ENCODE data around the gene LRRC2.
"Not testable (repeated sequence)": the region's sequence is repeated elsewhere in the genome, so short reads cannot be mapped to it uniquely, and the experiment has no call there.

LRRC2 gene

DNA sequence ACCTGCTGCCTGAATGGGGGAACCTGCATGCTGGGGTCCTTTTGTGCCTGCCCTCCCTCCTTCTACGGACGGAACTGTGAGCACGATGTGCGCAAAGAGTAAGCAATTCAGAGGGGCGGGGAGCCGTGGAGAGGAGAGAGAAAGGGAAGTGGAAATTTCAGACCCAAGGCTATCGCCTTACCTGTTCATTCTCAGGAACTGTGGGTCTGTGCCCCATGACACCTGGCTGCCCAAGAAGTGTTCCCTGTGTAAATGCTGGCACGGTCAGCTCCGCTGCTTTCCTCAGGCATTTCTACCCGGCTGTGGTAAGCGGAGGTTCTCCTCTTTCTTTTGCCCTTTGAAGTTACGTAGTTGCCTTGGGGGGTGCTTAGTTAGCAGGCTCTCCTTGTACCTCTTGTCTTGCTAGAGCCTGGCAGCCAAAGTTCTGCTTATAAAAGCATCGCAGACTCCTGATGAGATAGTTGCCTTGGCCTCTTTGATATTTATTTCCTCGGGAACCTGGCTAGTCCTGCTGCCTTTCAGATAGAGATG is 13.7 kb upstream of the LRRC2 start:
- TF ChIP-seq, protein P1, sequence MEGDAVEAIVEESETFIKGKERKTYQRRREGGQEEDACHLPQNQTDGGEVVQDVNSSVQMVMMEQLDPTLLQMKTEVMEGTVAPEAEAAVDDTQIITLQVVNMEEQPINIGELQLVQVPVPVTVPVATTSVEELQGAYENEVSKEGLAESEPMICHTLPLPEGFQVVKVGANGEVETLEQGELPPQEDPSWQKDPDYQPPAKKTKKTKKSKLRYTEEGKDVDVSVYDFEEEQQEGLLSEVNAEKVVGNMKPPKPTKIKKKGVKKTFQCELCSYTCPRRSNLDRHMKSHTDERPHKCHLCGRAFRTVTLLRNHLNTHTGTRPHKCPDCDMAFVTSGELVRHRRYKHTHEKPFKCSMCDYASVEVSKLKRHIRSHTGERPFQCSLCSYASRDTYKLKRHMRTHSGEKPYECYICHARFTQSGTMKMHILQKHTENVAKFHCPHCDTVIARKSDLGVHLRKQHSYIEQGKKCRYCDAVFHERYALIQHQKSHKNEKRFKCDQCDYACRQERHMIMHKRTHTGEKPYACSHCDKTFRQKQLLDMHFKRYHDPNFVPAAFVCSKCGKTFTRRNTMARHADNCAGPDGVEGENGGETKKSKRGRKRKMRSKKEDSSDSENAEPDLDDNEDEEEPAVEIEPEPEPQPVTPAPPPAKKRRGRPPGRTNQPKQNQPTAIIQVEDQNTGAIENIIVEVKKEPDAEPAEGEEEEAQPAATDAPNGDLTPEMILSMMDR (conservative IDR thresholded peaks at IDR 0.05; ENCODE audit: low read length) = no peak
- DNase-seq (ENCODE audit: low read depth) = no peak
- H3K4me3 ChIP-seq (ENCODE audit: low read length) = no peak overlapping the region

DNA sequence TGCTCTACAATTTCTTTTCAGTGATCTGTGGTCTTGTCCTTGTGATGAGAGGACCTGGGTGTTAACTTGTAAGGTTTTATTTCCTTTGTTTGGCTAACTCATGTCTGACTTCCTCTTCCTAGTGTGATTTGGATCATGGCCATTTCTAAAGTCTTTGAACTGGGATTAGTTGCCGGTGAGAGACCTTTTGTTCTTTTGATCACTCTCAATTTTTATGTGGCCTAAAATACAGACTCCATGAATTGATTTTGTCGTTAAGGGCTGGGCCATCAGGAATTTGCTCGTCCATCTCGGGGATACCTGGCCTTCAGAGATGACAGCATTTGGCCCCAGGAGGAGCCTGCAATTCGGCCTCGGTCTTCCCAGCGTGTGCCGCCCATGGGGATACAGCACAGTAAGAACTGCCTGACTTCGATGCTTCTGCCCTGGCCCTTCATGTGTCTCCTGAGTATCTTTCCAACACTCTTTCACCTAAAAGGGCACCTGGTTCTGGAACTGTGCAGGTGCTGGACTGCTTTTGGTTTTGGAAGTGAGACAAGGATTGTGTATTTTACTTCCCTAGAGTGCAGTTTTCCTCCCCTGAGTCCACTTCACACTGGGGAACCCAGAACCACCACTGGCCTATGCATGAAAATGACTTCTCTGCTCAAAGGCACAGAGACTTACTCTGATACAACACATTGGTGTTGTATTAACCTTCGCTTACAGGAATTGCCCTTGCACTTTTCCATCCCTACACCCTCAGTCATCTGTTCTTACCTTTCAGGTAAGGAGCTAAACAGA is 13.1 kb upstream of the LRRC2 start:
- TF ChIP-seq, protein P1 (conservative IDR thresholded peaks at IDR 0.05; ENCODE audit: low read length) = no peak
- no peak for DNase-seq (ENCODE audit: low read depth)
- H3K4me3 ChIP-seq (ENCODE audit: low read length) = no peak overlapping the region

DNA sequence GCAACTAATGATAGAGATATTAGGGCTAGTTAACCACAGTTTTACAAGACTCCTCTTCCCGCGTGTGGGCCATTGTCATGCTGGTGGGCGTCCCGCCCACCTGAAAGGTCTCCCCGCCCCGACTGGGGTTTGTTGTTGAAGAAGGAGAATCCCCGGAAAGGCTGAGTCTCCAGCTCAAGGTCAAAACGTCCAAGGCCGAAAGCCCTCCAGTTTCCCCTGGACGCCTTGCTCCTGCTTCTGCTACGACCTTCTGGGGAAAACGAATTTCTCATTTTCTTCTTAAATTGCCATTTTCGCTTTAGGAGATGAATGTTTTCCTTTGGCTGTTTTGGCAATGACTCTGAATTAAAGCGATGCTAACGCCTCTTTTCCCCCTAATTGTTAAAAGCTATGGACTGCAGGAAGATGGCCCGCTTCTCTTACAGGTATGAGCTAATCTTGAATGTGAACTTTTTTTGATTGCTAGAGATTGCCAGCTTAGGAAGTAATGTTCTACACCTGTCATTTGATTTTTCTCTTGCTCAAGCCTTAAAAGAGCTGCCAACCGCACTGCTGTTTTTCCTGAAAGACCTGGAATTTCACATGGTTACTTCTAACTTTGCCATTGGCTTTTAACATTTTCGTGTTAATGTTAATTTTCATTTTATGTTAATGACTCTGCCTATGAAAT is 11.6 kb upstream of the LRRC2 start:
- H3K4me3 ChIP-seq (ENCODE audit: low read length); DNase-seq (ENCODE audit: low read depth): not testable (repeated sequence)

DNA sequence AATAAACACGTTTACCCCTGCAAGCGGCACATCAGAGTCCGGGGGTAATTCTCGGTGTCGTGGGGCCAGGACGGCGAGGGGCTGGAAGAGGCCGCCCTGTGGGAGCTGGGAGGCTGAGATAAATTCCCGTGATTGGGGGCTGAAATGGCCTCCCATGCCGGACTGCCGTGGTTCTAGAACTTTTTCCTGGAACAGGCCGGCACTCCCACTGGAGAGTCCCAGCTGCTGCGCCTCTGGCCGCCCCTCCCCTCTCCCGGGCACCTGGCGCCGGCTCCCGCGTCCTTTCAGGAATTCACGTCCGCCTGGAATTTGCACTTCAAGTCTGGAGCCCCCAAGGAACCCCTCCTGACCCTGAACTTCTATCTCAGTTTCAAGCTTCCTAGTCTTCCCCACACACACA is 10.8 kb upstream of the LRRC2 start:
- TF ChIP-seq, protein P1 (conservative IDR thresholded peaks at IDR 0.05; ENCODE audit: low read length) = no peak
- no peak overlapping the region for H3K4me3 ChIP-seq (ENCODE audit: low read length)
- DNase-seq (ENCODE audit: low read depth) = no peak

DNA sequence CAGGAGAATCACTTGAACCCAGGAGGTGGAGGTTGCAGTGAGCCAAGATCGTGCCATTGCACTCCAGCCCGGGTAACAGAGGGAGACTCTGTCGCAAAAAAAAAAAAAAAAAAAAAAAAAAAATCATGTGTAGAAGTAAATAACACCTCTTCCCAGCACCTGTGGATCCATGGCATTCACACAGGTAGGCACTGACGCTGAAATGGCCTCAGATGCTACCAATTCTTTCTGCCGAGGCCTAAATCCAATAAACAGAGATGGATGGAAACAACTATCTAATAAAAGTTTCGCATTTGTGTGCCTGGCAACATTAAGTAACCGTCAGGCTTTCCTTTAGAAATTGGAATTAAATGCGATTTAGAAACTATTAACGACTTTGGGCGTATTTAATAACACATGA is 10.3 kb upstream of the LRRC2 start:
- DNase-seq (ENCODE audit: low read depth) = no peak
- H3K4me3 ChIP-seq (ENCODE audit: low read length) = no peak overlapping the region
- TF ChIP-seq, protein P1 (conservative IDR thresholded peaks at IDR 0.05; ENCODE audit: low read length) = no peak

DNA sequence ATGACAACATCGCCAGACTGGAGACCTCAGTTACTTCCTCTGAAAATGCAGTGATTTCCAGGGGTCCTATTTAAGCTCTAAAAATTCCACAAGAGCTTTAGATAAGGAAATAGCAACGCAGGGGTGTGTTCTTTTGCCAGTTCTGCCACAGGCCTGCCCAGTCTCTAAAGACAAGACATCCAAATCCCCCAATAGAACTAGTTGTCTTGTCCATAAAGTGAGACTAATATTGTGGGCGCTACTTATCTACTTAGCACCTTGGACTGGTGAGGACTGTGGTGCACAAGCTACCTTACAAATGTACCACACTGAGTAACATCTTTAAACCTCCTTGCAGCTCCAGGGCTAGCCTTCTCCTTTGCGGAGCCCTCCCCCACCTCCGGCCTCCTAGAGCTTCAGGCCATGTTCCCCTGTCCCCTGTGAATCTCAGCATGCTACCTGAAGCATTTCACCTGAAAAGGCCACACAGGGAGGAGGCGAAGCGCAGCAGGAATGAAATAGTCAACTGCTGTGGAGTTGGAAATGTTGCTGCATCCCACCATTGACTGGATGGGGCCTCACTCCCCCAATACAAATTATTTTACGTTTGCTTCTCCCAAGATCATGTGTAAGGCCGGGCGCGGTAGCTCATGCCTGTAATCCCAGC is 9.6 kb upstream of the LRRC2 start:
- H3K4me3 ChIP-seq (ENCODE audit: low read length) = no peak overlapping the region
- DNase-seq (ENCODE audit: low read depth) = no peak
- TF ChIP-seq, protein P1 (conservative IDR thresholded peaks at IDR 0.05; ENCODE audit: low read length) = no peak

DNA sequence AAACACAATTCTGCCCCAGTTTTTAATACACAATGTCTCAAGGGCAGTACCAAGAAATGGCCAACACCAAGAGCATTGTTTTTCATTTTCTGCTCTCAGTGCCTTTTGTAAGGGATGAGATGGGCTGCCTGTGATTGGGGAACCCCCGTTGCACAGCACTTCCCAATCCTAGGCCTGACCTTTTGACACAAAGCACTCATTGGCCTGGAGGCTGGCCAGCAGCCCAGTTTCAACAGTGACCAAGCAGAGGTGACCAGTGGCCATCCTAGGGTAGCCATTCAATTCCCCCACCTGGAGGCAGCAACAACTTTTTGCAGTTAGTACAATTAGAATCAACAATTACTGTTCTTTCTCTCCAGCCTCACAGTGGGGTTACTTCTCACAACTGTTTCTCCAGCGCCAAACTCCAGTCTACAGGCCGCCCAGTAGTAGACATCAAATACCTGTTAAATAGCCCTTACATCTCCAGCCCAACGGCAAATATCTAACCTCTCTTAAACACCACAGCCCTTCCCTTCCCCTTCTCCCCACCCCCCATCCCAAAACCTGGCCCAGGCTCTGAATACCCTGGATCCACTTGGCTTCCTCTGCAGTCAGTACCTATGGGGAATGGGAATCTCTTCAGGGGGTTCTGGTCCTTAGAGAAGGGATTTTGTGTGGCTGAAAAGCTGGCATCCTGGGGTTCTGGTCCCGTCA is 8.9 kb upstream of the LRRC2 start:
- DNase-seq (ENCODE audit: low read depth) = no peak
- TF ChIP-seq, protein P1 (conservative IDR thresholded peaks at IDR 0.05; ENCODE audit: low read length) = no peak
- no peak overlapping the region for H3K4me3 ChIP-seq (ENCODE audit: low read length)
